Activated naive CD8-positive, alpha-beta T cell treated with anti-CD3 and anti-CD28 coated beads, Interleukin-2, amount 10 ng/mL, durations not matched to agents 7 days and 5 days (primary cell): ENCODE results near the gene RBM14. TPM values are rescaled to one million over a fixed set of nuclear protein-coding genes. Genes with fewer than 3 reads are reported as not detected.

Experiments
- total RNA-seq, 2 experiments: library from RNA; stranded (reverse); gene quantifications; one replicate each; pipeline ENCODE4 v1.2.3, GENCODE V29; 2021

RBM14 gene
- total RNA-seq, 2 experiments from 2014 or later: 150 to 151 TPM

Other genes with a start within 250 kb of the RBM14 start
- gene SLC29A2, start 244.9 kb upstream of the RBM14 start, total RNA-seq: 10 to 100 TPM; 11.2 to 12.1 TPM
- gene NPAS4, start 195.6 kb upstream of the RBM14 start, total RNA-seq: under 1 TPM; 0.23 to 0.67 TPM
- 10 to 100 TPM; 53.9 to 64.4 TPM for gene MRPL11, start 177.8 kb upstream of the RBM14 start, total RNA-seq
- 10 to 100 TPM; 10.6 to 10.7 TPM for gene PELI3, start 149.7 kb upstream of the RBM14 start, total RNA-seq
- gene DPP3, start 136.2 kb upstream of the RBM14 start, total RNA-seq: 10 to 100 TPM; 44.9 to 45.7 TPM
- 10 to 100 TPM; 22.6 to 26.4 TPM for gene BBS1, start 106.0 kb upstream of the RBM14 start, total RNA-seq
- 10 to 100 TPM; 22.1 to 23.0 TPM for gene ZDHHC24, start 70.6 kb upstream of the RBM14 start, total RNA-seq
- under 1 TPM in 1 of 2 experiments, not detected in 1; 0.11 TPM for gene ACTN3, start 69.7 kb upstream of the RBM14 start, total RNA-seq
- 10 to 100 TPM; 13.5 to 14.2 TPM for gene CTSF, start 48.0 kb upstream of the RBM14 start, total RNA-seq
- gene CCDC87, start 23.6 kb upstream of the RBM14 start, total RNA-seq: under 1 TPM; 0.09 to 0.14 TPM
- gene CCS, start 23.4 kb upstream of the RBM14 start, total RNA-seq: 10 to 100 TPM; 46.6 to 47.5 TPM
- 100 to 1,000 TPM; 152 to 158 TPM for gene RBM4, start 22.1 kb downstream of the RBM14 start, total RNA-seq
- 10 to 100 TPM; 21.1 to 23.4 TPM for gene RBM4B, start 61.3 kb downstream of the RBM14 start, total RNA-seq
- 1 to 10 TPM; 1.3 to 1.6 TPM for gene SPTBN2, start 112.6 kb downstream of the RBM14 start, total RNA-seq
- 10 to 100 TPM; 23.0 to 27.2 TPM for gene RCE1, start 226.8 kb downstream of the RBM14 start, total RNA-seq
- gene LRFN4, start 240.4 kb downstream of the RBM14 start, total RNA-seq: 10 to 100 TPM; 16.4 to 17.0 TPM